Stomach (tissue), 4 donors: Measurements from ENCODE around the gene WDR72.

ENCODE experiments used
- EP300 ChIP-seq: sonication (generic); formaldehyde crosslinking; IDR thresholded peaks from one replicate; pipeline ENCODE4 v1.6.1; 2017; ENCODE audit warnings: antibody characterized with exemption
- POLR2A ChIP-seq, 4 donors: fragments of 450-650 bp; IDR thresholded peaks; one replicate each; pipeline ENCODE4 v1.6.1; 2016; ENCODE audit warnings: antibody characterized with exemption in 4 of 4, control low read depth in 2 of 4, mild to moderate bottlenecking in 1 of 4, moderate library complexity in 1 of 4
- POLR2AphosphoS5 ChIP-seq, 3 donors: sonication (generic); formaldehyde crosslinking; IDR thresholded peaks; one replicate each; pipeline ENCODE4 v1.6.1; 2016; ENCODE audit warnings: antibody characterized with exemption in 3 of 3
- TF ChIP-seq, protein P1 (sequence below), 7 experiments: fragments of 450-650 bp in 4 of 7; fragments of 200-600 bp in 3 of 7; sonication (generic) in 3 of 7; IDR thresholded peaks; one replicate each; pipeline ENCODE4 v1.5.1; 2016 to 2019; ENCODE audit warnings: antibody characterized with exemption in 7 of 7, control low read depth in 2 of 7, mild to moderate bottlenecking in 1 of 7

DNA sequence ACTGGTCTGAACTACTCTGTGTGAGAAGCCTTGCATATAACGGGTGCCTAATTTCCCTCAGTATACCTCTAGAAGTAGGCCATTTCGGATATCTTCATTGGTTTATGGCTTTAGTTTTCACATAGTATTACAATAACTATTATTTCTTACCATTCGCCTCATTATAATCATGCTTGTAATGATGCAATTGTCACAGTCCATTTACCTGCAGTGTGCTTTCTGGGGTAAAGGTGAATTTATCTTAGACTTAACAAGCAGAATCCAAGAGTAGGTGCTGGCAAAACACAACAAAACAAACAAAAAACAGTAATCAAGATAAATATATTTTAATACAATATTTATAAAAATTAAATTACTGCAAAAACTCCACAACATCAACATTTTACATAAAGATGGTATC is 246.0 kb downstream of the WDR72 start:
- TF ChIP-seq, protein P1, sequence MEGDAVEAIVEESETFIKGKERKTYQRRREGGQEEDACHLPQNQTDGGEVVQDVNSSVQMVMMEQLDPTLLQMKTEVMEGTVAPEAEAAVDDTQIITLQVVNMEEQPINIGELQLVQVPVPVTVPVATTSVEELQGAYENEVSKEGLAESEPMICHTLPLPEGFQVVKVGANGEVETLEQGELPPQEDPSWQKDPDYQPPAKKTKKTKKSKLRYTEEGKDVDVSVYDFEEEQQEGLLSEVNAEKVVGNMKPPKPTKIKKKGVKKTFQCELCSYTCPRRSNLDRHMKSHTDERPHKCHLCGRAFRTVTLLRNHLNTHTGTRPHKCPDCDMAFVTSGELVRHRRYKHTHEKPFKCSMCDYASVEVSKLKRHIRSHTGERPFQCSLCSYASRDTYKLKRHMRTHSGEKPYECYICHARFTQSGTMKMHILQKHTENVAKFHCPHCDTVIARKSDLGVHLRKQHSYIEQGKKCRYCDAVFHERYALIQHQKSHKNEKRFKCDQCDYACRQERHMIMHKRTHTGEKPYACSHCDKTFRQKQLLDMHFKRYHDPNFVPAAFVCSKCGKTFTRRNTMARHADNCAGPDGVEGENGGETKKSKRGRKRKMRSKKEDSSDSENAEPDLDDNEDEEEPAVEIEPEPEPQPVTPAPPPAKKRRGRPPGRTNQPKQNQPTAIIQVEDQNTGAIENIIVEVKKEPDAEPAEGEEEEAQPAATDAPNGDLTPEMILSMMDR (IDR thresholded peaks at IDR 0.05) = no peak
- no peak for TF ChIP-seq POLR2AphosphoS5 (IDR thresholded peaks at IDR 0.05)
- TF ChIP-seq POLR2A (IDR thresholded peaks at IDR 0.05) = no peak
- no peak for TF ChIP-seq EP300
